IPS-18a (cell line): Measurements from ENCODE around the gene DMRT3.

Source experiments
- H3K27ac ChIP-seq: one replicate; pipeline ENCODE4 v1.5.1; 2013; ENCODE audit warnings: low read length
- H3K27me3 ChIP-seq: one replicate; pipeline ENCODE4 v1.6.1; 2013; ENCODE audit warnings: mild to moderate bottlenecking, low read length; ENCODE audit not compliant: control insufficient read depth, insufficient read depth
- H3K36me3 ChIP-seq: one replicate; pipeline ENCODE4 v1.6.1; 2013; ENCODE audit warnings: low read depth, low read length; ENCODE audit not compliant: control insufficient read depth
- H3K4me1 ChIP-seq: one replicate; pipeline ENCODE4 v1.6.1; 2013; ENCODE audit warnings: low read depth, low read length; ENCODE audit not compliant: control insufficient read depth
- H3K4me3 ChIP-seq: one replicate; pipeline ENCODE4 v1.5.1; 2013; ENCODE audit warnings: low read length
- H3K9ac ChIP-seq: one replicate; pipeline ENCODE4 v1.6.1; 2013; ENCODE audit warnings: mild to moderate bottlenecking, low read length, moderate library complexity
- H3K9me3 ChIP-seq: one replicate; pipeline ENCODE4 v1.6.1; 2013; ENCODE audit warnings: low read depth, low read length; ENCODE audit not compliant: control insufficient read depth

The DMRT3 gene

DNA sequence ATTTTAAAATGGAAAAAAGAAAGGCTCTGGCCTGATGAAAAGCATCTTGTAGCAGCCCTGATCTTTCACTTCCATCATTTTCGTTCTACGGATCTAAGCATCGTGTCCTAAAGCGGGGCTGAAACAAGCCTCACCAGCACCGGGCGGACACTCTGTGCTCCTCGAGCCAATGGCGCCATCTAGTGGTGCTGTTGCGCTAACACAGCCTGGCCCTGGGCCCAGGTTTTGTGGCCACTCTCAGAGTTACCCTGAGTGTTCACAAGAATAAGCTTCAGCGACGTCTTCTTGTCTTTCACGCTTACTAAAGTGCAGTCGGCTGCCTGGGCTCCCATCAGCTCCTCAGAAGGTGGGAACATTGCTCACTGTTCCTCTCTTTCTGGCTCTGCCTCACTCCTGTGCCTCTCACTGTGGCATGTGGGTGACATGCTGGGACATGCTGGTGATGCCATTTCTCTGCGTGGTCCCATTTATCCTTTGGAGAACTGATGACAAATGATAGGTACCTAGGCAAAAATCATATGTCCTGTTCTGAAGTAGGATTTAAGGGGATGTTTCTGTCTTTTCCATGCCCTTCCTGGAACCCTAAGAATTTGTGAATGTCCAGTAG lies 32.7 kb downstream of the DMRT3 start:
- no peaks in the 10 kb centered on the region for H3K36me3 ChIP-seq
- no peak overlapping the region for H3K9ac ChIP-seq
- no peak overlapping the region for H3K27ac ChIP-seq
- peaks cover 3% of the 10 kb centered on the region for H3K4me1 ChIP-seq
- H3K27me3 ChIP-seq = peaks cover 17% of the 10 kb centered on the region
- no peaks in the 10 kb centered on the region for H3K9me3 ChIP-seq
- no peak overlapping the region for H3K4me3 ChIP-seq

DNA sequence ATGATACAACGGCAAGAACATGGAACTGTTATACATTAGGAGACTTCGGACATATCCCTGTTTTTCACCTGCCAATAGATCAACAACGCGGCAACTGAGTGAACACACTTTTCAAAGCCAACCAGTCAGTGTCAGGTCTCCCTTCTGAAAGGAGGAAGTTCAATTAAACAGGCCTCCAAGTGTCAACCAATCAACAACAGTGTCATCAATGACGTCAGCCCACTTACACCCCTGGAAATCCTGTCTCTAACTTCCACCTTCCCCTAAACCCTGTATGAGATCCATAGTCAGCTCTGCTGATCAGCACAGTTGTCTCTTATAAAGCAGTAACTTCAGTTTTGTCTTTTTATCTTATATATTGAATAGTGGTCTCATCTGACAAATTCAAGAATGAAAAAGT lies 36.6 kb downstream of the DMRT3 start:
- Histone ChIP-seq H3K27me3 (peaks cover 25% of the 10 kb centered on the region), H3K4me1 (peaks cover 3% of the 10 kb centered on the region), H3K4me3 (no peak overlapping the region), H3K9ac (no peak overlapping the region), H3K9me3 (no peaks in the 10 kb centered on the region), H3K27ac (no peak overlapping the region), H3K36me3 (no peaks in the 10 kb centered on the region)

GRCh38 chr9:1014225-1014624 lies 37.8 kb downstream of the DMRT3 start:
- Histone ChIP-seq H3K9ac (no peak overlapping the region), H3K9me3 (no peaks in the 10 kb centered on the region), H3K36me3 (no peaks in the 10 kb centered on the region), H3K4me1 (peaks cover 3% of the 10 kb centered on the region), H3K4me3 (no peak overlapping the region), H3K27me3 (peaks cover 15% of the 10 kb centered on the region), H3K27ac (no peak overlapping the region)

- Histone ChIP-seq H3K4me1 (peaks cover 3% of the 10 kb centered on the region), H3K4me3 (no peak overlapping the region), H3K9me3 (no peaks in the 10 kb centered on the region), H3K9ac (no peak overlapping the region), H3K27ac (no peak overlapping the region), H3K36me3 (no peaks in the 10 kb centered on the region), H3K27me3 (peaks cover 11% of the 10 kb centered on the region)
These were observed 38.2 kb downstream of the DMRT3 start for GRCh38 chr9:1014640-1015039.

- Histone ChIP-seq H3K9ac (no peak overlapping the region), H3K9me3 (peaks cover 4% of the 10 kb centered on the region), H3K27ac (no peak overlapping the region), H3K4me1 (no peaks in the 10 kb centered on the region), H3K27me3 (peaks cover 11% of the 10 kb centered on the region), H3K4me3 (no peak overlapping the region), H3K36me3 (no peaks in the 10 kb centered on the region)
These were observed 41.7 kb downstream of the DMRT3 start for GRCh38 chr9:1018121-1018520.

GRCh38 chr9:1024112-1024511 lies 47.7 kb downstream of the DMRT3 start:
- Histone ChIP-seq H3K27me3 (peaks cover 43% of the 10 kb centered on the region), H3K36me3 (no peaks in the 10 kb centered on the region), H3K9me3 (peaks cover 7% of the 10 kb centered on the region), H3K4me1 (no peaks in the 10 kb centered on the region), H3K9ac (no peak overlapping the region), H3K4me3 (no peak overlapping the region), H3K27ac (no peak overlapping the region)

GRCh38 chr9:1025131-1025530 lies 48.7 kb downstream of the DMRT3 start:
- Histone ChIP-seq H3K27ac (no peak overlapping the region), H3K4me3 (no peak overlapping the region)

GRCh38 chr9:1026219-1026618 lies 49.8 kb downstream of the DMRT3 start:
- Histone ChIP-seq H3K27me3 (peaks cover 59% of the 10 kb centered on the region), H3K27ac (no peak overlapping the region), H3K9me3 (peaks cover 7% of the 10 kb centered on the region), H3K36me3 (no peaks in the 10 kb centered on the region), H3K4me1 (no peaks in the 10 kb centered on the region), H3K9ac (no peak overlapping the region), H3K4me3 (no peak overlapping the region)

More at GRCh38 chr9:1025131-1025530, 48.7 kb downstream of the DMRT3 start:
- Histone ChIP-seq H3K9me3 (peaks cover 7% of the 10 kb centered on the region), H3K27me3 (peaks cover 51% of the 10 kb centered on the region), H3K36me3 (no peaks in the 10 kb centered on the region), H3K9ac (no peak overlapping the region), H3K4me1 (no peaks in the 10 kb centered on the region)

DNA sequence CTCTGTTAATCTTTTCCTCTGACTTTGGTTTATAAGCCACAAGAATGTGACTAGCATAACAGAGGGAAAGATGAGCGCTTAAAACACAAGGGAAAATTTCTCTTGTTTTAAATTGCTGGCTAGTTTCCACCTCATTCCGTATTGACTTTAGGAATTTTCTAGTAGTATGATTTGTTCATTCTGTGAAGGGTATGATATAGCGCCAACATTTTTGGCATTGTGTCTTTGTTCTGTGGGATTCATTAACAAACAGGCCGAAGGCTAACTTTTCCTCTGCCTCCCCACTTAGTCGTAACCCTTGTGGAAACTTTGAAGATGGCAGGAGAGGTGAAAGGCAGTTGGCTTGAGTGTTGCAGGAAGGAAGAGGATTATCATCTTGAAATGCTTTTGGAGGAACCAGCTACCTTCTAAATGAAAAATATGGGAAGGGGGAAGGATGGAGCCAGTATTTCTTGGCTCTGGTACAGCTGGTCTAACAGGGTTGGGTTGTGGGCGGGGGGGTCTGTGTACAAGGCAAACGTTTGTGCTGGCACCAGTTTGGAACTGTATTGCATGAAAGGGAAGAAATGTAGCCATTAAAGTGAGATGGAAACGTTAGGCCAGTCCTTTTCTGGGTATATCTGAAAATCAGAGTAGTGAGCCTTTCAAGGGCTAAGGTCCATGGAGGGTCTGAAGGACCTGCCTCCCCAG lies 52.2 kb downstream of the DMRT3 start:
- no peak overlapping the region for H3K4me3 ChIP-seq
- peaks cover 57% of the 10 kb centered on the region for H3K27me3 ChIP-seq
- H3K27ac ChIP-seq = no peak overlapping the region
- H3K4me1 ChIP-seq = no peaks in the 10 kb centered on the region
- H3K36me3 ChIP-seq = no peaks in the 10 kb centered on the region
- no peaks in the 10 kb centered on the region for H3K9me3 ChIP-seq
- H3K9ac ChIP-seq = no peak overlapping the region

- H3K4me1 ChIP-seq = no peaks in the 10 kb centered on the region
- no peak overlapping the region for H3K9ac ChIP-seq
- no peaks in the 10 kb centered on the region for H3K36me3 ChIP-seq
- H3K27ac ChIP-seq = no peak overlapping the region
- H3K27me3 ChIP-seq = peaks cover 37% of the 10 kb centered on the region
- H3K9me3 ChIP-seq = no peaks in the 10 kb centered on the region
- no peak overlapping the region for H3K4me3 ChIP-seq
These were observed 55.6 kb downstream of the DMRT3 start for GRCh38 chr9:1031951-1032601.

DNA sequence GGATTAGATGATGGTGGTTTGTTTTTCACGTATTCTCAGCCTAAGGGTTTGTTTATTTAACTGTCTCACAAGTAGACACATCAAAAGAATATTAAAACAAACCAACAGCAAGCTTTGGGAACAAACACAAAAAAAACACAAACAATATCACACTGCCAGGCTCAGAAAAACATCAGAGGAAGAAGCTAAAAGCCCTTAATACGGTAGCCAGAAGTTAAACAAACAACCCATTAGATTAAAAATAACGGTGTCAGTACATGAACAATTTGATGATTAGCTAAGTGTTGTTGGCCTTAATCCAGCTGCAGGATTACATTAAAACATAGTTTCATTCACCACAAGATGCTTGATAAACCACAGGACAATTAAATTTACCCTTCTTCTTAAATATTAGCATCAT lies 57.8 kb downstream of the DMRT3 start:
- no peak overlapping the region for H3K9ac ChIP-seq
- H3K27me3 ChIP-seq = peaks cover 45% of the 10 kb centered on the region
- H3K27ac ChIP-seq = no peak overlapping the region
- no peaks in the 10 kb centered on the region for H3K9me3 ChIP-seq
- no peak overlapping the region for H3K4me3 ChIP-seq
- no peaks in the 10 kb centered on the region for H3K36me3 ChIP-seq
- no peaks in the 10 kb centered on the region for H3K4me1 ChIP-seq

DNA sequence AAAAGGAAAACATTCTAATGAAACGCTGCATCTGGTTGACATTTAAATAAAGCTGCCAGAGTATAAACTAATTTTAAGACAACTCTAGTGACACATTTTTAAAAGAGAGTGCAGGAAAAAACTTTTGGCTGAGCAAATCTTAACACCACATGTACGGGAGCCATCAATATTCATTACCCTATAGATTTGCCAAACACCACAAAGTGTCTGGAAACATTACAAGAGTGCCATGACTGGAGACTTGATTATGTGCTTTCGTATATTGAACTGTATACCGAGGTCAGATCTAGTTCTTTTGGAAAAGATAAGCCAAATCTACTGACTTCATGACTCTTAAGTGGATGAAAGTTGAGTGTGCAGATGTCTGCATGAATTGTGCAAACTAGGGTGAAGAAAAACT lies 63.1 kb downstream of the DMRT3 start:
- Histone ChIP-seq H3K4me1 (no peaks in the 10 kb centered on the region), H3K9ac (no peak overlapping the region), H3K4me3 (no peak overlapping the region), H3K9me3 (peaks cover 3% of the 10 kb centered on the region), H3K27ac (no peak overlapping the region), H3K27me3 (peaks cover 78% of the 10 kb centered on the region), H3K36me3 (no peaks in the 10 kb centered on the region)
